HCT116 (cell line): ENCODE measurements around the gene GFOD2. TPM values are rescaled to one million over a fixed set of nuclear protein-coding genes. Genes with fewer than 3 reads are reported as not detected.

Source experiments
- ATAC-seq: fragments of 200-7000 bp; cut with Tn5 transposase; 2 replicates; pipeline ENCODE4 v1.9.1; 2020; ENCODE audit warnings: mild to moderate bottlenecking, moderate library complexity
- BruUV-seq: library from RNA; stranded (reverse); fragments of 400-500 nt; replicated peaks from 2 replicates; lab custom pipeline; 2021; lab: Mats Ljungman, UMichigan
- CTCF ChIA-PET: fragments of 300-600 bp; sonication (Branson Sonifier 250); formaldehyde crosslinking; loops from one replicate; lab custom pipeline; 2021; ENCODE audit warnings: antibody characterized with exemption; lab: Charles Lee
- POLR2A ChIA-PET: fragments of 300-600, 350-600 bp; sonication (Branson Sonifier 250); formaldehyde crosslinking; loops from one replicate; lab custom pipeline; 2021; ENCODE audit warnings: antibody characterized with exemption; lab: Charles Lee
- RAD21 ChIA-PET, 2 experiments: fragments of 300-600 bp; sonication (Branson Sonifier 250); formaldehyde crosslinking; loops; one replicate each; lab custom pipeline; 2023; ENCODE audit warnings: low total read pairs in 2 of 2; ENCODE audit not compliant: uncharacterized antibody in 2 of 2, unreplicated experiment in 2 of 2, low non-redundant PET in 1 of 2; lab: Charles Lee
- DNase-seq: peaks from one replicate; pipeline ENCODE4 v3.0.0-alpha.2; 2010; ENCODE audit warnings: low read depth, low spot score
- H2AFZ ChIP-seq: fragments of 200-600 bp; shearing (Covaris generic), sonication (generic); 2 replicates; pipeline ENCODE4 v1.6.1; 2017; ENCODE audit warnings: low read depth, mixed run types, mixed read lengths, antibody characterized with exemption, low read length; ENCODE audit not compliant: poor library complexity, severe bottlenecking
- H3K27ac ChIP-seq: 2 replicates; pipeline ENCODE4 v1.5.1; 2012; ENCODE audit warnings: low read depth, low read length
- H3K27me3 ChIP-seq: fragments of 200-600 bp; sonication (generic); 2 replicates; pipeline ENCODE4 v1.6.1; 2016; ENCODE audit warnings: mixed run types, low read length, mixed read lengths; ENCODE audit not compliant: insufficient read depth
- H3K36me3 ChIP-seq, 2 experiments: fragments of 200-500 bp in 1 of 2; fragments of 200-600 bp in 1 of 2; sonication (Bioruptor generic) in 1 of 2; sonication (generic) in 1 of 2; 2 replicates each; pipeline versions ENCODE4 v1.5.1 to v1.6.1; 2014 to 2016; ENCODE audit warnings: low read length in 2 of 2, inconsistent platforms in 1 of 2, mixed read lengths in 1 of 2, mixed run types in 1 of 2; ENCODE audit not compliant: insufficient read depth in 2 of 2, control insufficient read depth in 1 of 2
- H3K4me1 ChIP-seq, 2 experiments: fragments of 200-600 bp in 1 of 2; sonication (generic) in 1 of 2; 2 replicates each; pipeline versions ENCODE4 v1.5.1 to v1.6.1; 2012 to 2017; ENCODE audit warnings: low read length in 2 of 2, inconsistent platforms in 1 of 2, mild to moderate bottlenecking in 1 of 2, mixed read lengths in 1 of 2, mixed run types in 1 of 2, moderate library complexity in 1 of 2; ENCODE audit not compliant: insufficient read depth in 2 of 2, control insufficient read depth in 1 of 2
- H3K4me2 ChIP-seq: fragments of 200-600 bp; sonication (generic); 2 replicates; pipeline ENCODE4 v1.6.1; 2017; ENCODE audit warnings: mixed run types, low read length, mixed read lengths
- H3K4me3 ChIP-seq, 2 experiments: fragments of 200-600 bp in 1 of 2; sonication (generic) in 1 of 2; replicated peaks in 1 of 2; 2 replicates each; pipeline ENCODE4 v1.5.1; 2011 to 2016; ENCODE audit warnings: low read length in 2 of 2, control low read depth in 1 of 2, low read depth in 1 of 2, mild to moderate bottlenecking in 1 of 2, mixed read lengths in 1 of 2, mixed run types in 1 of 2
- H3K79me2 ChIP-seq: fragments of 200-600 bp; sonication (generic); 2 replicates; pipeline ENCODE4 v1.6.1; 2017; ENCODE audit warnings: mild to moderate bottlenecking, mixed run types, low read length, moderate library complexity, mixed read lengths; ENCODE audit not compliant: insufficient read depth
- H3K9ac ChIP-seq: fragments of 200-600 bp; sonication (generic); 2 replicates; pipeline ENCODE4 v1.6.1; 2016; ENCODE audit warnings: low read length, mixed read lengths
- H3K9me2 ChIP-seq: fragments of 200-600 bp; sonication (generic), shearing (Covaris generic); 2 replicates; pipeline ENCODE4 v1.6.1; 2017; ENCODE audit warnings: mixed run types, mild to moderate bottlenecking, moderate library complexity; ENCODE audit not compliant: insufficient read depth
- H3K9me3 ChIP-seq, 2 experiments: fragments of 200-500 bp in 1 of 2; fragments of 200-600 bp in 1 of 2; sonication (Bioruptor generic) in 1 of 2; sonication (generic) in 1 of 2; 2 replicates each; pipeline ENCODE4 v1.6.1; 2014 to 2017; ENCODE audit warnings: low read length in 2 of 2, mixed read lengths in 2 of 2, inconsistent platforms in 1 of 2, low read depth in 1 of 2, mild to moderate bottlenecking in 1 of 2, mixed run types in 1 of 2, moderate library complexity in 1 of 2; ENCODE audit not compliant: control insufficient read depth in 1 of 2, insufficient read depth in 1 of 2
- H4K20me1 ChIP-seq: fragments of 200-600 bp; sonication (generic), shearing (Covaris generic); 2 replicates; pipeline ENCODE4 v1.6.1; 2017; ENCODE audit warnings: mixed run types, mild to moderate bottlenecking, moderate library complexity; ENCODE audit not compliant: insufficient read depth
- CBX3 ChIP-seq: IDR thresholded peaks from 2 replicates; pipeline ENCODE4 v1.6.1; 2012; ENCODE audit warnings: low read depth
- CEBPB ChIP-seq: IDR thresholded peaks from 2 replicates; pipeline ENCODE4 v1.6.1; 2012; ENCODE audit warnings: low read depth
- EZH2 ChIP-seq: fragments of 200-600 bp; sonication (generic); IDR thresholded peaks from 2 replicates; pipeline ENCODE4 v1.6.1; 2017; ENCODE audit warnings: antibody characterized with exemption, mixed run types
- JUND ChIP-seq: IDR thresholded peaks from 2 replicates; pipeline ENCODE4 v1.6.1; 2012
- MAX ChIP-seq: IDR thresholded peaks from 2 replicates; pipeline ENCODE4 v1.6.1; 2012
- POLR2AphosphoS5 ChIP-seq: IDR thresholded peaks from 2 replicates; pipeline ENCODE4 v1.6.1; 2011; ENCODE audit warnings: mild to moderate bottlenecking, low read depth, low read length, moderate library complexity
- RAD21 ChIP-seq: IDR thresholded peaks from 2 replicates; pipeline ENCODE4 v1.6.1; 2012; ENCODE audit warnings: low read depth, mild to moderate bottlenecking
- REST ChIP-seq: IDR thresholded peaks from 2 replicates; pipeline ENCODE4 v1.6.1; 2012; ENCODE audit warnings: low read depth
- SIN3A ChIP-seq: IDR thresholded peaks from 2 replicates; pipeline ENCODE4 v1.6.1; 2012; ENCODE audit warnings: low read depth
- SP1 ChIP-seq: IDR thresholded peaks from 2 replicates; pipeline ENCODE4 v1.6.1; 2012; ENCODE audit warnings: low read depth
- SRF ChIP-seq: IDR thresholded peaks from 2 replicates; pipeline ENCODE4 v1.6.1; 2012; ENCODE audit warnings: low read depth
- TCF7L2 ChIP-seq: IDR thresholded peaks from 2 replicates; pipeline ENCODE4 v1.7.0; 2011; ENCODE audit warnings: borderline replicate concordance, inconsistent platforms; ENCODE audit not compliant: insufficient read depth, insufficient read length; ENCODE audit errors: extremely low read depth
- ZNF274 ChIP-seq: fragments of 200-500 bp; sonication (Bioruptor generic); IDR thresholded peaks from 2 replicates; pipeline ENCODE4 v1.6.1; 2014; ENCODE audit warnings: mild to moderate bottlenecking, low read depth, low read length, inconsistent platforms
- intact Hi-C: fragments of 100-400 bp; cut with micrococcal nuclease; formaldehyde crosslinking; loops from 2 replicates; pipeline ENCODE4 v1.10.0; 2022
- total RNA-seq: library from RNA; stranded (reverse); gene quantifications from one replicate; pipeline ENCODE4 v1.2.1, GENCODE V29; 2021; ENCODE audit not compliant: unreplicated experiment
- TF ChIP-seq, protein P1 (sequence below): IDR thresholded peaks from 2 replicates; pipeline ENCODE4 v1.6.1; 2012
- TF ChIP-seq, protein P2 (sequence below): IDR thresholded peaks from 2 replicates; pipeline ENCODE4 v1.6.1; 2011; ENCODE audit warnings: mild to moderate bottlenecking, low read length, moderate library complexity; ENCODE audit not compliant: insufficient replicate concordance; ENCODE audit errors: extremely low read depth

GFOD2 gene
- total RNA-seq, 1 experiment from 2014 or later, result 17.4 TPM

DNA sequence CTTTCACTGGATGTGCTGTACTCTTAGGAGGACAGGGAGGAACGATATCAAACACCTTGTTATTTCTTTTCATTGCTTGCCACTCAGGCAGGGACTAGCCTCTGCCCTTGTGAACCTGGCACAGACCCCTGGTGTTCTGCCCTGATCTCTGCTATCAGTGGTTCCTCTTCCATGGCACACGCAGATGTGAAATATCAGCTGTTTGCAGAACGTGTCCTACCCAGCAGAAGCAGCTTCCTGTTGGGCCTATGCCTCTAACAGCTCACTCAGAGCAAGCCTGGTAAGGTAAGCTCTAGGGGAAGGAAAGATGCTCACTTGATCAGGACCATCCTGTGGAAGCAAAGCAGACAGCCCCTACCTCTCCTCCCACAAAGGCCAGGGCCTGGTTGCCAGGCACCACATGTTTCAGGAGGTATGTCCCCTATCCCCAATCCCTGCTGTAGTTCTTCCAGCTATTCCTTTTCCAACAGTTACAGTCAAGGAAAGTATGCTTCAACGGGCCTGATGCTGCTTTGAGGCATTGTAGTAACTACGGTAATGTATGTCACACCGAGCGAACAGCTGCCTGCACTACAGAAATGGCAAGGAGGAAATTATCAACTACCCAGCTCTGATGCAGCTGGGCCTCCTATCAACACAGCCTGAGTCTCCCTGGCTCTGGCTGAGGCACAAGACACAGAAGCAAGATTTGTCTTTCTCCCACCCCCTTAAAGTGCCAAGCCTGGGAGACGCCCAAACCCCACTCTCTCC lies 41.3 kb upstream of the GFOD2 start:
- CTCF ChIA-PET, result no interaction called here
- H3K79me2 ChIP-seq, result no peaks in the 10 kb centered on the region
- no peaks in the 10 kb centered on the region for H3K9me2 ChIP-seq
- POLR2A ChIA-PET, result no interaction called here
- H3K27me3 ChIP-seq, result no peaks in the 10 kb centered on the region
- intact Hi-C loops, result no loop called here
- no peaks in the 10 kb centered on the region for H3K36me3 ChIP-seq
- H3K9me3 ChIP-seq, result no peaks in the 10 kb centered on the region
- no peak overlapping the region for H3K27ac ChIP-seq
- H2AFZ ChIP-seq, result no peak overlapping the region
- RAD21 ChIA-PET, result no interaction called here
- no peak overlapping the region for H3K4me3 ChIP-seq
- no peak overlapping the region for H3K9ac ChIP-seq
- H4K20me1 ChIP-seq, result no peaks in the 10 kb centered on the region
- H3K4me1 ChIP-seq, result peaks cover 0 to 7% of the 10 kb centered on the region in 2 experiments; a peak in 2 of 4 replicates
- H3K4me2 ChIP-seq, result peak overlapping the region; percentile 13; the same call in 1 of the 2 replicates
- ATAC-seq, result no peak
- BruUV-seq, result no TSS peak
- no peak for TF ChIP-seq CBX3
- no peak for TF ChIP-seq EZH2
- TF ChIP-seq ZNF274, result no peak
- TF ChIP-seq SRF, result no peak
- TF ChIP-seq, protein P1, sequence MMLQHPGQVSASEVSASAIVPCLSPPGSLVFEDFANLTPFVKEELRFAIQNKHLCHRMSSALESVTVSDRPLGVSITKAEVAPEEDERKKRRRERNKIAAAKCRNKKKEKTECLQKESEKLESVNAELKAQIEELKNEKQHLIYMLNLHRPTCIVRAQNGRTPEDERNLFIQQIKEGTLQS, result no peak
- no peak for TF ChIP-seq SP1
- no peak for TF ChIP-seq JUND
- no peak for TF ChIP-seq MAX
- TF ChIP-seq POLR2AphosphoS5, result no peak
- TF ChIP-seq TCF7L2, result no peak
- no peak for DNase-seq

GRCh38 chr16:67758966-67759365 lies 39.9 kb upstream of the GFOD2 start:
- DNase-seq, result no peak
- intact Hi-C loops, result no loop called here
- ChIA-PET CTCF (no interaction called here), POLR2A (no interaction called here), RAD21 (no interaction called here)
- Histone ChIP-seq H3K27ac (no peak overlapping the region), H2AFZ (no peak overlapping the region), H3K9me3 (no peaks in the 10 kb centered on the region), H3K4me3 (no peak overlapping the region), H3K9ac (no peak overlapping the region), H3K79me2 (no peaks in the 10 kb centered on the region), H3K36me3 (no peaks in the 10 kb centered on the region), H3K9me2 (no peaks in the 10 kb centered on the region), H4K20me1 (no peaks in the 10 kb centered on the region), H3K4me1 (peaks cover 0 to 7% of the 10 kb centered on the region in 2 experiments; a peak in 2 of 4 replicates), H3K4me2 (no peak overlapping the region), H3K27me3 (no peaks in the 10 kb centered on the region)
- BruUV-seq, result no TSS peak
- ATAC-seq, result no peak
- TF ChIP-seq REST (no peak), ZNF274 (no peak), CEBPB (no peak), JUND (no peak), RAD21 (no peak), SIN3A (no peak), SP1 (no peak)
- TF ChIP-seq, protein P2, sequence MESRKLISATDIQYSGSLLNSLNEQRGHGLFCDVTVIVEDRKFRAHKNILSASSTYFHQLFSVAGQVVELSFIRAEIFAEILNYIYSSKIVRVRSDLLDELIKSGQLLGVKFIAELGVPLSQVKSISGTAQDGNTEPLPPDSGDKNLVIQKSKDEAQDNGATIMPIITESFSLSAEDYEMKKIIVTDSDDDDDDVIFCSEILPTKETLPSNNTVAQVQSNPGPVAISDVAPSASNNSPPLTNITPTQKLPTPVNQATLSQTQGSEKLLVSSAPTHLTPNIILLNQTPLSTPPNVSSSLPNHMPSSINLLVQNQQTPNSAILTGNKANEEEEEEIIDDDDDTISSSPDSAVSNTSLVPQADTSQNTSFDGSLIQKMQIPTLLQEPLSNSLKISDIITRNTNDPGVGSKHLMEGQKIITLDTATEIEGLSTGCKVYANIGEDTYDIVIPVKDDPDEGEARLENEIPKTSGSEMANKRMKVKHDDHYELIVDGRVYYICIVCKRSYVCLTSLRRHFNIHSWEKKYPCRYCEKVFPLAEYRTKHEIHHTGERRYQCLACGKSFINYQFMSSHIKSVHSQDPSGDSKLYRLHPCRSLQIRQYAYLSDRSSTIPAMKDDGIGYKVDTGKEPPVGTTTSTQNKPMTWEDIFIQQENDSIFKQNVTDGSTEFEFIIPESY, result no peak
